Fibroblast of mammary gland (primary cell): ENCODE data around the gene ARID1B.

Experiments
- DNase-seq: peaks from one replicate; pipeline ENCODE4 v3.0.0-alpha.2; 2010; ENCODE audit warnings: low read depth
- H3K4me3 ChIP-seq: 2 replicates; pipeline ENCODE4 v1.5.1; 2011; ENCODE audit warnings: low read depth, mild to moderate bottlenecking, low read length, moderate library complexity; ENCODE audit not compliant: control insufficient read depth
- CTCF ChIP-seq: conservative IDR thresholded peaks from 2 replicates; pipeline ENCODE4 v1.5.1; 2011; ENCODE audit warnings: low read depth, low read length, inconsistent platforms; ENCODE audit not compliant: control insufficient read depth, insufficient read depth

ARID1B gene

DNA sequence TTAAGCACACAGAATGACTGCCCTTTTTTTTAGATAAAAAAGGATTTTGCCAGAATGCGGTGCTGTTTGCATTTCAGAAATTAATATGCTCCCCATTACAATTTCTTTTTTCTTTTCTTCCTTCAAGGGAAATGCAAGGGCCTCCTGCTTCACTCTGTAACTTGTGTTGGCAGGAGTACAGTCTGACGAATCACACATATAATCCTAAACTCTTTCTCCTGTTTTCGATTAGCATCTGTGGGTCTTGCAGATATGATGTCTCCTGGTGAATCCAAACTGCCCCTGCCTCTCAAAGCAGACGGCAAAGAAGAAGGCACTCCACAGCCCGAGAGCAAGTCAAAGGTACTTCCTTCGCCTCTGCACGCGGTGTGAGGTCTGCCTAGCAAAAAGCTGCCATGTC, 396.6 kb downstream of the ARID1B start:
- no peak overlapping the region for H3K4me3 ChIP-seq
- TF ChIP-seq CTCF = no peak
- peak; percentile 48 for DNase-seq

DNA sequence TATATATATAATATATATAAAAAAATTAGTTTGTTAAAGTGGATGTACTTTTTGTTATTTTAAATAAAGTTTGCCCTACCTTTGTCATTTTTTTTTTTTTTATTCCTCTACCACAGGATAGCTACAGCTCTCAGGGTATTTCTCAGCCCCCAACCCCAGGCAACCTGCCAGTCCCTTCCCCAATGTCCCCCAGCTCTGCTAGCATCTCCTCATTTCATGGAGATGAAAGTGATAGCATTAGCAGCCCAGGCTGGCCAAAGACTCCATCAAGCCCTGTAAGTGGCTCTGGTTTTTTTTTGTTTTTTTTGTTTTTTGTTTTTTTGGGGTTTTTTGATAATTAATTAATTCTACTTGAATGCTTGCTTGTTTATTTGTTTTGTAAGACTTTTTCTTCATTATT, 397.6 kb downstream of the ARID1B start:
- DNase-seq = no peak
- no peak for TF ChIP-seq CTCF
- H3K4me3 ChIP-seq = no peak overlapping the region

DNA sequence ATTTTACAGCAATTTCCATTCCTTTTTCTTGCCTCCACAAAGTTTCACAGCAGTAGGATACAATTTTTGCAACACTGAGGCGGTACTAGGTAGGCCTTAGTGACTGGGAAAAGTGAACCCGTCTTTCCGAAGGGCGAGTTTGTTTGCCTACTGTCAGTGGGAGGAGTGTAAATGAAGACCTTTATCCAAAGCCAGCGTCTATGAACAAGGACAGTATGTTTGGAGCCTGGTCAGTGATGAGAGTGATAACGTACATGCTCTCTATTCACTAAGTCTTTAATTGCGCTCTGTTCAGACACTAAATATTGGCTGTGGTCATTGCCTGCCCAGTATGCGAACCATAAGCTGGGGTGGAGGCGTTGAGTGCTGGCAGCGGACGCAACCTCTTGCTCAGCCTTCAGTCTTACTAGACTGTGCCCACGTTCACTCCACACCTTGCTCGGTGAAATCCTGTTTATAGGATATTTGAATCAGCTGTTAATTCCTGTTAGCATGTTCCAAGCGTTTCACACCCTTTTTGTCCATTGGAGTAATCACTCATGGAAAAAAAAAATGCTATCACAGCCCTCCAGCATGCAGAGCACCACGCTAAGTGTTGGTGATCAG, 400.7 kb downstream of the ARID1B start:
- DNase-seq = no peak
- no peak for TF ChIP-seq CTCF
- no peak overlapping the region for H3K4me3 ChIP-seq

GRCh38 chr6:157181649-157182048, 404.5 kb downstream of the ARID1B start:
- no peak for TF ChIP-seq CTCF
- no peak overlapping the region for H3K4me3 ChIP-seq
- no peak for DNase-seq

- no peak overlapping the region for H3K4me3 ChIP-seq
- TF ChIP-seq CTCF = no peak
- no peak for DNase-seq
These were observed 405.5 kb downstream of the ARID1B start for GRCh38 chr6:157182503-157183264.

- peak; percentile 58 for DNase-seq
- peak; percentile 95 for TF ChIP-seq CTCF
- H3K4me3 ChIP-seq = peak overlapping the region; percentile 28
These were observed 407.2 kb downstream of the ARID1B start for GRCh38 chr6:157184202-157185015.
